Limb (tissue), 2 donors: ENCODE measurements around the gene CLCNKA.
"Not testable (repeated sequence)": the region's sequence is repeated elsewhere in the genome, so short reads cannot be mapped to it uniquely, and the experiment has no call there.

Experiments
- DNase-seq, 2 donors: peaks; one replicate each; pipeline ENCODE4 v3.0.0-alpha.2; 2016; ENCODE audit errors: extremely low spot score in 2 of 2

CLCNKA gene

DNA sequence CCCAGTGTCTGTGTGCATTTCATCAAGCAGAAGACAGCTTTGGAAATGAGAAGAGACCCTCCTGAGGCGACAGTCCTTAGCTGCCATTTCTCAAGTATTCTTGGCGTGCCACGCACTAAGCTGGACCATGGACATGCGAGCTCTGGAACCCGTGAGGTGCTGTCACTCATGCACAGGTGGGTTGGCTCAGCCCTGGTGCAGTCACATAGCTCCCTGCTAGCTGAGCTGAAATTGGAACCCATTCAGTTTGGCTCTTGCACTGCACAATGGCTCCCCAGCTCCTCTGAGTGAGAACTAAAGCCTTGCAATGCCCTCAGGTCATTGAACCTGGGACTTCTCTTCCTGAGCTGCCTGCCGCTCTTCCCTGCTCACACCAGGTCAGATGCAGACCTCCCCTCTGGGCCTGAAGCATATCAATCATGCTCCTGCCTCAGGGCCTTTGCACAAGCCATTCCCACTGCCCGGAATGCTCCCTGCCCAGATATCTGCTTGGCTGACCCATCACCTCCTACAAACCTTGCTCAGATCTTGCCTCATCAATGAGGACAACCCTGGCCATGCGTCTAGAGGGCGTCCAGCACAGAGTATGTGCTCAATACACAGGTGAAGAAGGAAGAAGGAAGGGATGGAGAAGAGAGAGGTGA lies 24.1 kb upstream of the CLCNKA start:
- no peak for DNase-seq

GRCh38 chr1:15998929-15999328 lies 22.9 kb upstream of the CLCNKA start:
- DNase-seq: no peak

DNA sequence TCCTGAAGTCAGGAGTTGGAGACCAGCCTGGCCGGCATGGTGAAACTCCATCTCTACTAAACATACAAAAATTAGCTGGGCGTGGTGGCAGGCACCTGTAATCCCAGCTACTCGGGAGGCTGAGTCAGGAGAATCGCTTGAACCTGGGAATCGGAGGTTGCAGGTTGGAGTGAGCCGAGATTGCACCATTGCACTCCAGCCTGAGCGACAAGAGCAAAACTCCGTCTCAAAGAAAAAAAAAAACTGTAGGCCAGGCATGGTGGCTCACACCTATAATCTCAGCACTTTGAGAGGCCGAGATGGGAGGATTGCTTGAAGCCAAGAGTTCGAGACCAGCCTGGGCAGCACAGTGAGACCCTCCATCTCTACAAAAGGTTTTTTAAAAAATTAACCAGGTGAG lies 20.6 kb upstream of the CLCNKA start:
- DNase-seq: not testable (repeated sequence)

- DNase-seq: no peak
Observed at GRCh38 chr1:16005597-16005996, 16.2 kb upstream of the CLCNKA start.

GRCh38 chr1:16006010-16006409 lies 15.8 kb upstream of the CLCNKA start:
- no peak for DNase-seq

DNA sequence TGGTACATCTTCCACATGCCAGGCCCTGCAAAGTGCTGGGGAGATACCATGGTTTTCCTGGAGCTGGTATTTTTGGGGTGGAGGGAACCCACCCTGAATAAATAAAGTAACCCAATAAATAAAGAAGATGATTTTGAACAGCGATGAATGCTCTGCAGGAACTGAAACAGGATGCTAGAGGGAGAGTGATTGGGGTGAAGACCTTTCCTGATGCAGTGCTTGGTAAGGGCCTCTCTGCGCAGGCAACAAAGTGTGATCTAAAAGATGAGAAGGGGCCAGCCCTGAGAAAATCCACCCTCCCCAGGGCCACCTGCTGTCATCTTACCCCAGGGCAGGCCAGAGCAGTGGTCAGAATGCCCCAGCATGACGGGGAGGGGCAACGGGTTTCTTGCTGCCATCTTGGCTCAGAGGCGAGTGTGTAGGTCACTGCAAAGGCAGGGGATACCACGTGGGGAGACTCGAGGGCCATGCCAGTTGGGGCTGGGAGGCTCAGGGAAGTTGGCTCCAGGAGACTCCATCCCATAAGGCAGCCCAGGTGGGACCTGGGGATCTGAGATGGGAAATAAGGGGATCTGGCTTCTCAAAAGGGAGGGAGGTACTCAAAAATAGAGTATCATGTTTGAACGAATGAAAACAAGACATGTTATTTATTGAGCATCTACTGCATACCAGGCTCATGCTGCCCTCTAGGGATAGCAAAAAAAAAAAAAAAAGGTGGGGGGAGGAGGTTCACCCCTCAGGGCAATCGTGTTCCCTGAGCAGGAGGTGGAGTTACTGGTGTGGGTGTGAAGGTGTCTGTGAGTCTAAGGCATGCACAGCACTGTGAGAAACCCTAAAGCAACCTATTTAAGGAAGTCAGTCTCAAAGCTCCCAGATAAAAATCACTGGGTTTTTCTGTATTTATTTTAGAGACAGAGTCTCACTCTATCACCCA lies 15.0 kb upstream of the CLCNKA start:
- DNase-seq: no peak

- DNase-seq: no peak
Observed at GRCh38 chr1:16007671-16008341, 14.0 kb upstream of the CLCNKA start.

DNA sequence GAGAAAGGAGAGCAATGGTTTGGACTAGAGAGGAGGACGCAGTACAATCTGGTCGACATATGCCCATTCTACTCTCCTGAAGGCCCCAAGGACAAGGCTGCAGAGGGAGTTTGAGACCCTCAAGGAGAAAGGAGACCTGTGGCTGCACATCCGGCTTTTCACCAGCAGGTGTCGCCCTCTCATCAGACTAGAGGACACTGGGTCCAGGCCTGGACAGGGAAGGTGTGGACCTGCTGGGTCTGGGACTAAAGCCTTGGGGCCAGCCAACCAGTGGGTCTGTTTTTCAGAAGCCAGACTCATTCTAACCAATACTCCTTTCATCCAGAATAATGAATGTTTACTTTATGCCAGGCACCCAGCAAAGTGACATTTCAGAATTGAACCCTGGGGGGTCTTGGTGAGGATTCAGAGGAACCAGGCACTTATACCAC lies 12.8 kb upstream of the CLCNKA start:
- DNase-seq: peak; percentile 70 to 87

DNA sequence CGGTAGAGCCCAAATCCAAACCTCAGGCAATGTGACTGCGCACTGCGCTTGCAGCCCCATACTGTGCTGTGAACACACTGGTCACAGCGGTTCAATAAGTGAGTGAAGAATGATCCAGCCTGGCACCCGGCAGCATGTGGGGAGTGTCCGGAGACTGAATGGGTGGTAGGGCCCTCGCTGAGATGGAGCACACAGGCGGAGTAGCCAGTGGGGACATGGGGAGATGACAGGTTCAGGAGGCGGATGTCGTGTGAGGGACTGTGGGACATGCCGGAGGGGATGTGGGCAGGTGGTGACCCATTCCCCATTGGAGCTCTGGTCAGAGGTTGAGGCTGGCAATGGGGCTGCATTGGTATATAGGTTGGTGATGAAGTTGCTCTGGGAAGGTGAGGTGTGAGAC lies 12.2 kb upstream of the CLCNKA start:
- no peak for DNase-seq

- no peak for DNase-seq
Observed at GRCh38 chr1:16010837-16011236, 11.0 kb upstream of the CLCNKA start.

GRCh38 chr1:16011936-16012589 lies 9.8 kb upstream of the CLCNKA start:
- no peak for DNase-seq

- peak; percentile 41 to 83 for DNase-seq
Observed at GRCh38 chr1:16012590-16013219, 9.1 kb upstream of the CLCNKA start.

GRCh38 chr1:16013220-16013907 lies 8.5 kb upstream of the CLCNKA start:
- peak; percentile 59 to 80 for DNase-seq

DNA sequence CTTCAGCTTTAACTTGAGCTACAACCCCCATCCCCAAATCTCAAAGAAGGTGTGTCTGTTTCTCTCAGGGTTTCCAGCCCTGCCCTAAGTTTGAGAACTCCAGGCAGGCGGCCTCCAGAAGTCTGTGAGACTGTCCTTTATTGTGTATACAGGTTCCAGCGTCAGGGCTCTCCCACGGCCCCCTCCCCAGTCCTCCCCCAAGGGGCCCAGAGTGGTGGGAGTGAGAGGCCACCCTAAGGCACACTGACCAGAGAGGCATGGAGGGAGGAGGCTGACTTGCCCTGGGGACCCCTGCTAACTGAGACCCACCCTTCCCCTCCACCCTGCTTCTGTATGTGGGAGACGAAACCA lies 8.0 kb upstream of the CLCNKA start:
- DNase-seq: no peak

DNA sequence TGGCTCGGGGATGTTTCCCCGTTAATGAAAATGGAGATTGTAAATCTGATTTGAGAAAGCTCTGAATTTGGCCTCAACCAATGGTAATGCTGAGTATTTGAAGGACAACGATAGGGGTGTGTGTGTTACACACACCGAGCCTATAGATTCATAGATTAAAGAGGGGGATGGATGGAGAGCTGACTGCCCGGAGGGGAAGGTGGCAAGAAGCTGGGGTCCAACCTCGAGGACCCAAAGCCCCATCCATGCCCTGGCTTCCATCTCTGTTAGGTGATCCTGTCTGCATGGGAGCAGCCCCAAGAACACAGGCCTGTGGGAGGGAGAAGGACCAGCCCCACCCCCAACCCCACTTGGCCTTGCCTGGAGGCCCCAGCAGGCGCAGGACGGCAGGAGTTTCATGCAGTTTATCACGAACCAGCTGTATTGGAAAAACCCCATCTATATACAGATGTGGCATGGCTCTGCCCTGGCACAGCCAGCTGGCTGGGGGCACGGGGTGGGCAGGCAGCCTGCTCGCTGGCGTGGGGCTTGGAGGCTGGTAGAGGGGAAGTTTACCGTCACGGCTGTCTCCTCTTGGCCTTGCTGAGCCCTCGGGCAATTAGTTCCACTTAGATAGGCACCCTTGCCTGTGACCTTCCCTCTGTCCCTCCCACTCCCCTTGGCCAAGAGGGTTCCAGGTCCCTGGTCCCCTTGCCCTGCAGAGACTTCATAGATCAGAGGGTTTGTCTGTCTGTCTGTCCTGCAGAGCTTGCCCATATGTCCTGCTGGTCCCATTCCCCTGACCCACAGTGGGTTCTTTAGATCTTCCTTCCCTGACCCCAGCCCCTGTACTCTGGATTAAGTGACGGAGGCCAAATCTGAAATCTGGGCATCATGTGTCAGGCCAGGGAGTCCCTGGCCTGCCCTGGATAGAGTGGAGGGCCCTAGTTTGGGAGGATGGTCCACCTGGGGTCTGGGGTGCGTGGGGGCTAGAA lies 7.0 kb upstream of the CLCNKA start:
- DNase-seq: peak in 1 of 2 donors; percentile 70

- DNase-seq: no peak
Observed at GRCh38 chr1:16015491-16015890, 6.3 kb upstream of the CLCNKA start.

GRCh38 chr1:16015960-16016901 lies 5.6 kb upstream of the CLCNKA start:
- DNase-seq: no peak

- DNase-seq: no peak
Observed at GRCh38 chr1:16017076-16017460, 4.8 kb upstream of the CLCNKA start.
